ENCODE results near the gene ACOXL.

Gene ACOXL

DNA sequence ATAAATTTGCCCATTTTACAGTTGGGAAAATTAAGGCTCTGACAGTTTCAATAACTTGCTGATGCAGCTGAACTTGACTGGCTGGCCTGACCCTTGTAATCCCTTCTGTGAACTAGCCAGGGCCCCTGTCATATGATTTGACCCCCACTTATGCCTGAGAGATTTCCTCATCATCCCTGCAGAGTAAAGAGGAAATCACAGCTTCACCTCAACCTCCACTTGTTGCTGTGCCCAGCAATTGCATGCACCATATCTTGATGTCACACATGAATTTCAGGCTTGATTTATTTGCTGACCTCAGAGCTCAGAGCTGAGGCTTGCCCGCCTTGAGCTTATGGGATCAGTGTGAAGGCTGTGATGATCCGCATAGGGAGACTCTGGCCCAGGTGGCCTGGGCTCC, 108.1 kb downstream of the ACOXL start:
- DNase-seq (ENCODE audit: insufficient read length, low spot score) = no peak
- TF ChIP-seq TAF1 (IDR thresholded peaks at IDR 0.05; ENCODE audit: low read depth, low read length) (no peak), SPI1 (IDR thresholded peaks at IDR 0.05; ENCODE audit: low read depth, low read length) (no peak), PAX5 (IDR thresholded peaks at IDR 0.05; ENCODE audit: insufficient read depth, low read length, severe bottlenecking) (no peak), POLR2AphosphoS5 (IDR thresholded peaks at IDR 0.05; ENCODE audit: low read depth, low read length) (no peak)
- no peak for FAIRE-seq

DNA sequence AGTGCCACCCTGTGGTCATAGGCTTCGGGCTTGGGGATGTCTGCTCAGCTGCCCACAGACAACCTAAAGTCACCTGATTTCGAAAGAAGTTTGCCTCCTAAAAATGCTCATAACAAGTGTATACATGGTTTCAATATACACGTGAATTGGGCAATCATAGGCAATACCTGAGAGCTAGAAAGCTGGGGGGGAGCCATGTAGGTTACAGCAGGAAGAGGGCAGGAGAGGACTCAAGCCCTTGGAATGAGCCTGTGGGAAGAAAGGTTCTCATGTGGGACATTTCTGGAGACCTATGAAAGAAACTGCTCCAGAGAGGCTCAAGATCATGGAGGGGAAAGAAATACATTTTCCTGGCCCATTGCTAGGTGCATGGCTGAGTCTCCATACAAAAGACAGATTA, 109.7 kb downstream of the ACOXL start:
- no peak for TF ChIP-seq SPI1 (IDR thresholded peaks at IDR 0.05; ENCODE audit: low read depth, low read length)
- TF ChIP-seq POLR2A (IDR thresholded peaks at IDR 0.05; ENCODE audit: low read depth, low read length) = no peak
- TF ChIP-seq TAF1 (IDR thresholded peaks at IDR 0.05; ENCODE audit: low read depth, low read length) = no peak
- TF ChIP-seq POU2F2 (IDR thresholded peaks at IDR 0.05; ENCODE audit: low read depth, low read length) = no peak
- TF ChIP-seq PAX5 (IDR thresholded peaks at IDR 0.05; ENCODE audit: insufficient read depth, low read length, severe bottlenecking) = no peak
- no peak for TF ChIP-seq POLR2AphosphoS5 (IDR thresholded peaks at IDR 0.05; ENCODE audit: low read depth, low read length)
- FAIRE-seq = no peak
- DNase-seq (ENCODE audit: insufficient read length, low spot score) = no peak

DNA sequence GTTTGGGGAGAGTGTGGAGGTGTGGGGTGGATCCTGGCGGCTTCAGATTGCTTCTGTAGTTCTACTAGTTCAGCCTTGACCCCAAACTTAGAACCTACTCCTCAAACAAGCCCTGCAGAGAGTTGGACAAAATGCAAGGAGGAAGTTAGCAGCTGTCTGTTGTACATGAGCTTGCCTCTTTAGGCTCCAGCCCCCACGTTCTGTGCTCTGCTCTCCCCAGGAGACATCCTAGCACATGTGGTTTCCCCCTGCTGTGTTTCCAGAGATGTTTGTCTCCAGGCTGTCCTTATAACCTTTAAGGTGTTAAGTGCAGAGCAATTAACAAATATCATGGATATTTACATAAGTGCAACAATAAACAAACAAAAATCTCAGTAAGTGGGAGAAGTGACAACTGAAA, 111.1 kb downstream of the ACOXL start:
- FAIRE-seq = no peak
- no peak for DNase-seq (ENCODE audit: insufficient read length, low spot score)
- TF ChIP-seq SPI1 (IDR thresholded peaks at IDR 0.05; ENCODE audit: low read depth, low read length) = no peak

DNA sequence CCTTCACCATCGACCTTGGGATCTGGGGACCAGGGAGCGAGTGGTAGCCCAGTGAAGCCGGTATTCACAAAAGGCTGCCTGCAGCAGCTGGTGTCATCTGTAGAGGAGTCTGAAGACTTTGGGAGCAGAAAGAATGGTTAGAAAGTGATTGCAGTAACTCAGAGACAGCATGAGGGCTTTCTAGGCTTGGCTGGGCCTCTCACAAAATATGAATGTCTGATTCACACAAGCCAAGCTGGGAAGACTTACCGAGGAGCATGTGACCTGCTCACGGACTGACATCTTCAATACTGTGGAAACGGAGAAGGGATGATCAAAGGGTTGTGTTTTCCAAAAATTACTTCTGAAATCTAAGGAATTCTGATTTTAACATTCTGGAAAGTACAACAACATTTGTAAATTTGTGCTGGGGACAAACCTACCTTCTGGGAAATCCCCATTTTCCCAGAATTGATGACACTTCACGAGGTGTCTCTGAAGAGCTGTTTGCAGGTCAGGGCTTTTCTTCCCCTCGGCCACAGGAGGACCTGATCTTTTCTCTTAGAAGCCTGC, 111.7 kb downstream of the ACOXL start:
- TF ChIP-seq SPI1 (IDR thresholded peaks at IDR 0.05; ENCODE audit: low read depth, low read length) = no peak
- no peak for TF ChIP-seq PAX5 (IDR thresholded peaks at IDR 0.05; ENCODE audit: insufficient read depth, low read length, severe bottlenecking)
- TF ChIP-seq POU2F2 (IDR thresholded peaks at IDR 0.05; ENCODE audit: low read depth, low read length) = no peak
- TF ChIP-seq TAF1 (IDR thresholded peaks at IDR 0.05; ENCODE audit: low read depth, low read length) = no peak
- no peak for TF ChIP-seq POLR2AphosphoS5 (IDR thresholded peaks at IDR 0.05; ENCODE audit: low read depth, low read length)
- no peak for TF ChIP-seq POLR2A (IDR thresholded peaks at IDR 0.05; ENCODE audit: low read depth, low read length)
- DNase-seq (ENCODE audit: insufficient read length, low spot score) (no peak), FAIRE-seq (no peak)

DNA sequence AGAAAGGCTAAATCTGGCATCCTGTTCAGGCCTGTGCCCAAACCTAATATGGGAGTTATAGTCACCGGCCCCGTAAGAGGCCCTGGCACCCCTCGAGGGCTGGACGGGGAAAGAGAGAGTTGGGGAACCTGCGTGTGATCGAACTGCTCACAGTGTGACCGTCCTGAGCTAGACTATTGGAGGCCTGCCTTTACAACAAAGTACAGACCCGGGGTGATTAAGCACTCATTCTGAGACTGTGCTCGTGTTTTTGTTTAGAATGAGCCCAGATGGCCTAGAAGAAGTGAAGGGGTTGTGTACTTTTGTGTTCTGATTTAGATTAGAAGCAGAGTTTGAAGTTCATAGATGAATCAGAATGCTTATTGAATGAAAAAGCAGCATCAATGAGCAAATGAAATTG, 115.3 kb downstream of the ACOXL start:
- no peak for FAIRE-seq
- DNase-seq (ENCODE audit: insufficient read length, low spot score) = no peak
- no peak for TF ChIP-seq POLR2AphosphoS5 (IDR thresholded peaks at IDR 0.05; ENCODE audit: low read depth, low read length)

DNA sequence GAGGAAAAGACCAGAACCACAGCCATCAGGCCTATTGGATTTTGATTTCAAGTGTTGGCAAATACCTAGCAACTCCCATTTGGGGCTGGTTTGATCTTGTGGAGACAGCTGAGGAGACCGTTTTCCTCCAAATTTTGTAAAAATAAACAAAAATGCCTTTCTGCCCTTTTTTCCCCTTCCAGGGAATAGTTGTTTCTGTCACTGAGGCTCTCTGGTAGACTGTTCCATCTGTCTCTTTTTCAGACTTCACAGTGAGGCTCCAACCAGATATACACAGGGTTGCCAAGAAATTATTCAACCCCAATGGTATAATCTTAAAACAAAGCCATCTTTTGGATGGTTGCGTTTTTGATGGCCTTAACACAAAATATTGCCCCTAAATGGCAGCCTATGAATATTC, 115.7 kb downstream of the ACOXL start:
- TF ChIP-seq TAF1 (IDR thresholded peaks at IDR 0.05; ENCODE audit: low read depth, low read length) = no peak
- TF ChIP-seq PAX5 (IDR thresholded peaks at IDR 0.05; ENCODE audit: insufficient read depth, low read length, severe bottlenecking) = no peak
- no peak for TF ChIP-seq POLR2AphosphoS5 (IDR thresholded peaks at IDR 0.05; ENCODE audit: low read depth, low read length)
- TF ChIP-seq SPI1 (IDR thresholded peaks at IDR 0.05; ENCODE audit: low read depth, low read length) = no peak
- no peak for TF ChIP-seq POLR2A (IDR thresholded peaks at IDR 0.05; ENCODE audit: low read depth, low read length)
- no peak for TF ChIP-seq POU2F2 (IDR thresholded peaks at IDR 0.05; ENCODE audit: low read depth, low read length)
- no peak for FAIRE-seq
- no peak for DNase-seq (ENCODE audit: insufficient read length, low spot score)

DNA sequence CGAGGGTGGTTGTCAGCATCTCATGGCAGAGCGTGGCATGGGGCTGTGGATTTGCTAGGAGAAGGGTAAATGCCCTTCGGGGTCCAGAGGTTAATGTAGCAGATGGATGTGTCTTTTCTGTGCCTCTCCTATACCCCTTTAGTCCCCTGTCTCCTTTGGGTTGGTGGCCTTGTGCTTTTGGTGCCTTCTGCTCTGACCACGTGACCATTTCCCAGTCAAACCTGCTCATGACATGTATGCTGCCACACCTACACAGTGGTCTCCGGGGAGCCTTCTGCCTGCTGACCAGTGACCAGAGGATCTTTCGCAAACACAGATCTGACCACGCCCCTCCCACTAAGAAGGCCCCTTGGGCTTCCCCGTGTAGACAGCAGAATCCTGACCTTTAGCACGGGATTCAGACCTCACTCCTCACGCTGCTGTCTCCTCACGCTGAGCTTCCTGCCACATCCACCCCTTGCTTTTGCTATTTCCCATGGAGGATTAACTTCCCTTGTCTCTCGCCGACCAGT, 116.2 kb downstream of the ACOXL start:
- no peak for FAIRE-seq
- TF ChIP-seq POU2F2 (IDR thresholded peaks at IDR 0.05; ENCODE audit: low read depth, low read length) (no peak), PAX5 (IDR thresholded peaks at IDR 0.05; ENCODE audit: insufficient read depth, low read length, severe bottlenecking) (no peak), TAF1 (IDR thresholded peaks at IDR 0.05; ENCODE audit: low read depth, low read length) (no peak), SPI1 (IDR thresholded peaks at IDR 0.05; ENCODE audit: low read depth, low read length) (no peak), POLR2AphosphoS5 (IDR thresholded peaks at IDR 0.05; ENCODE audit: low read depth, low read length) (no peak), POLR2A (IDR thresholded peaks at IDR 0.05; ENCODE audit: low read depth, low read length) (no peak)
- no peak for DNase-seq (ENCODE audit: insufficient read length, low spot score)

DNA sequence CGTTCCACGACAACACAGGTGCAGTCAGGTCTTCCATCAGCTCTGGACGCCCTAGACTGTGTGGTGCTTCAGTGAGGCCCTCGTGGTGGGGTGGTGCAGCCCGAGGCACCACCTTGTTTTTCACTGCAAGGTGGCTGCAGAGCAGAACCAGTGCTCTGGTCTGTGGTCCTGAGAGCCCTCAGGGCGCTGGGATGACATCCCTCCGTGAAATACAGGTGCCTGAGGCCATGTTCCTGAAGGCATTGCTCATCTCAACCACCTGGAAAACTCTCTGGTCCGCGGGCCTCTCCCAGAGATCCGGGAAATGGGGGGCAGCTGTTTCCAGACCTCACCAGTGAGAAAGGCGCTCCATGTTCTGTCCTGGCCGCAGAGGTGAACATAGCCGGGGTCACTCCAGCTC, 119.2 kb downstream of the ACOXL start:
- no peak for TF ChIP-seq SPI1 (IDR thresholded peaks at IDR 0.05; ENCODE audit: low read depth, low read length)
- no peak for TF ChIP-seq POU2F2 (IDR thresholded peaks at IDR 0.05; ENCODE audit: low read depth, low read length)
- no peak for TF ChIP-seq PAX5 (IDR thresholded peaks at IDR 0.05; ENCODE audit: insufficient read depth, low read length, severe bottlenecking)
- no peak for TF ChIP-seq POLR2A (IDR thresholded peaks at IDR 0.05; ENCODE audit: low read depth, low read length)
- no peak for TF ChIP-seq TAF1 (IDR thresholded peaks at IDR 0.05; ENCODE audit: low read depth, low read length)
- no peak for TF ChIP-seq POLR2AphosphoS5 (IDR thresholded peaks at IDR 0.05; ENCODE audit: low read depth, low read length)
- FAIRE-seq (no peak), DNase-seq (ENCODE audit: insufficient read length, low spot score) (no peak)

DNA sequence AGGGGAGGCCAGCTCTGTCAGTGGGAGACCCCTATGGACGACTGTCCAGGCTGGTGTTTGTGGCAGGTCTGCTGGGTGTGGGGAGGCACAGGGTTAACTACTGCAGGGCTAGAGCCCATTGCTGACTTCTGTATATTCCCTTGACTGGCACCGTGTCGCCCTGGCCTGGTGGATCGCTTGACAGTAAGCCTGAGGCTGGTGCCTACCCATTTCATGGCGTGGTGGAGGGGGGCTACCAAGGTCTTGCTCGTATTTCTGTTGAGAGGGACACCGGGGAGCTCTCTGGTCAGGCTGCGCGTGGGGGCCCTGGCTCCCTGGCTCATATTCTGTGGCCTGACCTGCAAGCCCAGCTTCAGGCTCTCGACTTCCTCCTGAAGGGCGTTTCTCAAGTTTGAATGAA, 119.7 kb downstream of the ACOXL start:
- FAIRE-seq (no peak), DNase-seq (ENCODE audit: insufficient read length, low spot score) (no peak)
- TF ChIP-seq SPI1 (IDR thresholded peaks at IDR 0.05; ENCODE audit: low read depth, low read length) (no peak), POLR2A (IDR thresholded peaks at IDR 0.05; ENCODE audit: low read depth, low read length) (no peak), POU2F2 (IDR thresholded peaks at IDR 0.05; ENCODE audit: low read depth, low read length) (no peak), PAX5 (IDR thresholded peaks at IDR 0.05; ENCODE audit: insufficient read depth, low read length, severe bottlenecking) (no peak), POLR2AphosphoS5 (IDR thresholded peaks at IDR 0.05; ENCODE audit: low read depth, low read length) (no peak), TAF1 (IDR thresholded peaks at IDR 0.05; ENCODE audit: low read depth, low read length) (no peak)

DNA sequence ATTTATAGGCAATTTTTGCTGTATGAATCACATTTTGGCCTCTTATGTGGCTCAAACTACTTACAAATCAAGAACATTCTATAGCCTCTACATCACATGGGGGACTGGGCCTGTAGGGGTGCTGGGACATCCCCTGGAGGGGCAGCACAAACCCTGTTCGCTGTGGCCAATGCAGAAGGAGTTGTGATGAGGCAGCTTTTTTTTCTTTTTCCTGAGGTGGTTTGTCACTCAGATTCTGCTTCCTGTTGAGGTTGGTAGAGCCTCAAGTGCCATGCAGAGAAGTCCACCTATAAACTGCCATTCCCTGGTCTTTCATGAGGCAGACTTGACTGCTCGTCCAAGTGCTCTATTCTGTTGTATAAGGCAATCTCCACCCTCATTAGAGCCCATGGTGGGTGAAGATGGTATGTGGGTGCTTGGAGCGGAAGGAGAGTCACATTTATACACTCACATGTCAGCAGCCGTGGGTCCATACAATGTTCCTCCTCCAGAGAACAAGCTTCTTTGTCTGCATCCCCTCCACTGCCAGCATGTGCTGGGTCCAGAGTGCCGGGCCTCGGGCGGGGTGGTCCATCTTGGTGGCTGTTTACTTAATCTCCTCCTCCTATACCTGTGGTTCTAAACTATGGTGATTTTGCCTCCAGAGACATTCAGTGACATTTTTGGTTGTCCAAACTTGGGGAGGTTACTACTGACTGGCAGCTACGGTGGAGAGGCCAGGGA, 120.3 kb downstream of the ACOXL start:
- no peak for TF ChIP-seq PAX5 (IDR thresholded peaks at IDR 0.05; ENCODE audit: insufficient read depth, low read length, severe bottlenecking)
- no peak for DNase-seq (ENCODE audit: insufficient read length, low spot score)
- no peak for FAIRE-seq
